Measurements from ENCODE around the gene CCNL2. TPM values are rescaled to one million over a fixed set of nuclear protein-coding genes. Genes with fewer than 3 reads are reported as not detected.

CCNL2 gene
- total and polyA plus RNA-seq, 2 of the 13 experiments (the other 11 are each of a cell fraction or from before 2014, with no cell fraction given): 105 to 340 TPM

- TF ChIP-seq TRIM24 (CRISPR knock-in tag; IDR thresholded peaks at IDR 0.05): no peak
- TF ChIP-seq SMYD3 (CRISPR knock-in tag; IDR thresholded peaks at IDR 0.05): no peak
- no peak for TF ChIP-seq ZNF674 (CRISPR knock-in tag; IDR thresholded peaks at IDR 0.05; ENCODE audit: low read depth)
- no peak for TF ChIP-seq GFI1 (CRISPR knock-in tag; IDR thresholded peaks at IDR 0.05; ENCODE audit: borderline replicate concordance)
- TF ChIP-seq ZFP36L1 (CRISPR knock-in tag; IDR thresholded peaks at IDR 0.05): no peak; the same call in 1 of the 2 replicates
- no peak for TF ChIP-seq NFIB (CRISPR knock-in tag; IDR thresholded peaks at IDR 0.05; ENCODE audit: borderline replicate concordance)
- TF ChIP-seq ZNF784 (CRISPR knock-in tag; IDR thresholded peaks at IDR 0.05; ENCODE audit: borderline replicate concordance): 0 out of 2 replicates have a peak, but pooled peaks have one; percentile 27
- TF ChIP-seq MTA1 (CRISPR knock-in tag; IDR thresholded peaks at IDR 0.05; ENCODE audit: borderline replicate concordance): 0 out of 2 replicates have a peak, but pooled peaks have one; percentile 20
- no peak for TF ChIP-seq ZNF12 (CRISPR knock-in tag; IDR thresholded peaks at IDR 0.05)
- no peak for TF ChIP-seq SNAI1 (CRISPR knock-in tag; IDR thresholded peaks at IDR 0.05; ENCODE audit: borderline replicate concordance)
- TF ChIP-seq HNRNPH1 (optimal IDR thresholded peaks at IDR 0.05; ENCODE audit: low read depth, low read length): no peak
- no peak for TF ChIP-seq MXD4 (CRISPR knock-in tag; IDR thresholded peaks at IDR 0.05)
- peak; percentile 96 for TF ChIP-seq PATZ1 (CRISPR knock-in tag; IDR thresholded peaks at IDR 0.05)
- 0 out of 2 replicates have a peak, but pooled peaks have one; percentile 20 for TF ChIP-seq ZBTB43 (CRISPR knock-in tag; conservative IDR thresholded peaks at IDR 0.05)
- no peak for TF ChIP-seq DR1 (CRISPR knock-in tag; IDR thresholded peaks at IDR 0.05)
- no peak for TF ChIP-seq ZNF142 (CRISPR knock-in tag; IDR thresholded peaks at IDR 0.05)
- TF ChIP-seq ZNF577 (CRISPR knock-in tag; IDR thresholded peaks at IDR 0.05; ENCODE audit: borderline replicate concordance, low read depth): no peak
- no peak for TF ChIP-seq NFATC3 (CRISPR knock-in tag; IDR thresholded peaks at IDR 0.05)
- TF ChIP-seq SP1 (IDR thresholded peaks at IDR 0.05): no peak
- TF ChIP-seq SP1 (CRISPR knock-in tag; IDR thresholded peaks at IDR 0.05): peak; percentile 51
Measured at GRCh38 chr1:1358433-1359271, 40.5 kb downstream of the CCNL2 start, which contains the start of gene MXRA8 (continued).
